GM04503 (cell line): ENCODE measurements around the gene ANKRD44.
"Not testable (repeated sequence)": the region's sequence is repeated elsewhere in the genome, so short reads cannot be mapped to it uniquely, and the experiment has no call there.

Experiments used
- DNase-seq: peaks from one replicate; pipeline ENCODE4 v3.0.0-alpha.2; 2012; ENCODE audit warnings: low read depth

The ANKRD44 gene

GRCh38 chr2:197310271-197310985, at the start of gene ANKRD44:
Gene ANKRD44 (minus strand): TSS chr2:197310780. CDS start chr2:197310604, 176 bp downstream.
- peak; percentile 13 for DNase-seq

GRCh38 chr2:197359859-197360258, 49.3 kb upstream of the ANKRD44 start:
- DNase-seq, result no peak

GRCh38 chr2:197358931-197359330, 48.4 kb upstream of the ANKRD44 start:
- no peak for DNase-seq

GRCh38 chr2:197357986-197358385, 47.4 kb upstream of the ANKRD44 start:
- no peak for DNase-seq

- DNase-seq, result no peak
Measured at GRCh38 chr2:197356136-197356535, 45.6 kb upstream of the ANKRD44 start.

- no peak for DNase-seq
Measured at GRCh38 chr2:197354169-197354558, 43.6 kb upstream of the ANKRD44 start.

GRCh38 chr2:197353393-197354168, 43.0 kb upstream of the ANKRD44 start:
- DNase-seq, result no peak

- DNase-seq, result no peak
Measured at GRCh38 chr2:197349699-197350098, 39.1 kb upstream of the ANKRD44 start.

- no peak for DNase-seq
Measured at GRCh38 chr2:197348721-197349360, 38.3 kb upstream of the ANKRD44 start.

GRCh38 chr2:197345846-197346370, 35.3 kb upstream of the ANKRD44 start:
- DNase-seq, result no peak

- not testable (repeated sequence) for DNase-seq
Measured at GRCh38 chr2:197343968-197344367, 33.4 kb upstream of the ANKRD44 start.

- no peak for DNase-seq
Measured at GRCh38 chr2:197340591-197340990, 30.0 kb upstream of the ANKRD44 start.

GRCh38 chr2:197339496-197340220, 29.1 kb upstream of the ANKRD44 start:
- DNase-seq, result no peak

GRCh38 chr2:197339016-197339415, 28.4 kb upstream of the ANKRD44 start:
- no peak for DNase-seq

GRCh38 chr2:197332641-197333040, 22.1 kb upstream of the ANKRD44 start:
- DNase-seq, result no peak

- DNase-seq, result no peak
Measured at GRCh38 chr2:197328461-197328860, 17.9 kb upstream of the ANKRD44 start.

GRCh38 chr2:197327472-197328098, 17.0 kb upstream of the ANKRD44 start:
- DNase-seq, result no peak

- DNase-seq, result no peak
Measured at GRCh38 chr2:197327073-197327471, 16.5 kb upstream of the ANKRD44 start.

- no peak for DNase-seq
Measured at GRCh38 chr2:197324801-197325200, 14.2 kb upstream of the ANKRD44 start.

- no peak for DNase-seq
Measured at GRCh38 chr2:197322724-197323720, 12.4 kb upstream of the ANKRD44 start.
